Memory B cell (primary cell): ENCODE data around the gene EDNRA.

Experiments used
- ATAC-seq: fragments of 150-1000 bp; cut with Tn5 transposase; 2 replicates; pipeline ENCODE4 v1.10.0; 2021; ENCODE audit warnings: low read depth, mild to moderate bottlenecking, moderate library complexity
- DNase-seq, 2 donors: peaks; one replicate each; pipeline ENCODE4 v3.0.0; 2022; ENCODE audit warnings: low spot score in 2 of 2
- H3K27ac Mint-ChIP-seq: one replicate; pipeline ENCODE4 v1.8.0; 2022; ENCODE audit warnings: mild to moderate bottlenecking, moderate library complexity, mixed read lengths
- H3K27me3 Mint-ChIP-seq: one replicate; pipeline ENCODE4 v1.8.0; 2022; ENCODE audit warnings: mixed read lengths
- H3K36me3 Mint-ChIP-seq: one replicate; pipeline ENCODE4 v1.8.0; 2022; ENCODE audit warnings: mild to moderate bottlenecking, mixed read lengths
- H3K4me1 Mint-ChIP-seq: one replicate; pipeline ENCODE4 v1.8.0; 2022; ENCODE audit warnings: mixed read lengths
- H3K4me3 Mint-ChIP-seq: one replicate; pipeline ENCODE4 v1.8.0; 2022; ENCODE audit warnings: mild to moderate bottlenecking, moderate library complexity, mixed read lengths
- H3K9me3 Mint-ChIP-seq: one replicate; pipeline ENCODE4 v1.8.0; 2022; ENCODE audit warnings: mixed read lengths

The EDNRA gene

DNA sequence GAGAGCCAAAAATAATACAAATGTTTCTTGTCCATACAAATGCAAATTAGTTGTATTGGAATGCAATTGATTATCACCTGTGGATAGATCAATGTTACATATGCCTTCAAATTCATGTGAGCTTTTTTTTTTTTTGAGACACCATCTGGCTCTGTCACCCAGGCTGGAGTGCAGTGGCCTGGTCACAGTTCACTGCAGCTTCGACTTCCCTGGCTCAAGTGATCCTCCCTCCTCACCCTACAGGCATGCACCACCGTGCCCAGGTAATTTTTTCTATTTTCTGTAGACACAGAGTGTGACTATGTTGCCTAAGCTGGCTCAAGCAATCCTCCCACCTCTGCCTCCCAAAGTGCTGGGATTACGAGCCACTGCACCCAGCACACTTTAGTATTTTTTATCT is 97.7 kb downstream of the EDNRA start:
- Mint-ChIP-seq H3K27me3 (peaks cover 9% of the 10 kb centered on the region), H3K9me3 (peaks cover 2% of the 10 kb centered on the region), H3K4me3 (no peak overlapping the region), H3K36me3 (no peaks in the 10 kb centered on the region), H3K27ac (no peak overlapping the region), H3K4me1 (no peaks in the 10 kb centered on the region)
- no peak for ATAC-seq
- no peak for DNase-seq

DNA sequence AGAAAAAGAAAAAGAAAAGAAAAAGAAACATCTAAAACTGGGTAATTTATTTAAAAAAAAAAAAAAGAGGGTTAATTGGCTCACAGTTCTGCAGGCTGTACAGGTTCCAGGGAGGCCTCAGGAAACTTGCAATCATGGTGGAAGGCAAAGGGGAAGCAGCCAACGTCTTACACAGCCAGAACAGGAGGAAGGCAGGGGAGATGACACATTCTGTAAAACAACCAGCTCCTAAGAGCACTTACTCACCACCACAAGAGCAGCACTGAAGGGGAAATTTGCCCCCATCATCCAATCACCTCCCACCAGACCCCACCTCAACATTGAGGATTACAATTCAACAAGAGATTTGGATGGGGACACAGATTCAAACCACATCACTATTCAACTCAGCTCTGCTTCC is 99.5 kb downstream of the EDNRA start:
- no peak for ATAC-seq
- no peak for DNase-seq
- H3K36me3 Mint-ChIP-seq: no peaks in the 10 kb centered on the region
- H3K27me3 Mint-ChIP-seq: peaks cover 17% of the 10 kb centered on the region
- no peaks in the 10 kb centered on the region for H3K4me1 Mint-ChIP-seq
- no peak overlapping the region for H3K27ac Mint-ChIP-seq
- peaks cover 7% of the 10 kb centered on the region for H3K9me3 Mint-ChIP-seq
- no peak overlapping the region for H3K4me3 Mint-ChIP-seq

DNA sequence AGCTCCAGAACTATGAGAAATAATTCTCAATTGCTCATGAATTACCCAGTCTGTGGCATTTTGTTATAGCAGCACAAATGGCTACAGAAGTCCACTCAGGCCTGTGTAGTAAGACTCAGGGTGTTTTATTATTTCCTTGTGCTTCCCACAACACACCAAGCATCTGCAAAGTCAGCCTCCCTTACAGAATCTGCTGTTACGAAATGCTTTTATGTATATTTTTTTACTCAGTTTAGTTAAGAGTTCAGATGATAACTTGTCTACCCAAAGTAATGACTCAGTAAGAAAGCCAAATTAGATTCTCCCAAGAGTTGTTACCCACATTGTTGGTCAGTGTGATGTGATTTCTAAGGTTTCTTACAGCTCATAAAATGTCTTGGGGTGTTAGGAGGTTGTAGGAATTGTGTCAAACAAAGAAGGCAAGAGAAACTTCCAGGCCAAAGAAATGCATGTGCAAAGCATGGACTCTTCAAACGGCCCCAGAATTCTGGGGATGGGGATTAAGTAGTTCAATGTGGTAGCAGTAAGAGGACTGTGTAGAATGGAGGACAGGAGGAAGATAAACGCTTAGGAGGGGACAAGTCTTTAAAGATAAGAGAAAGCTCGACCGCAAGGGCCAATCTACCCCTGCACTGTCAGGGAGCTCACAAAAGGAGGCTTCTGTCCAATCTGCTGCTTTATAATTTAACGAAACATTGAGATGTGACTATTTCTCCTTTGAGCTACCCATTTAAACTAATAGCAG is 100.9 kb downstream of the EDNRA start:
- Mint-ChIP-seq H3K27ac (no peak overlapping the region), H3K4me3 (no peak overlapping the region), H3K4me1 (no peaks in the 10 kb centered on the region), H3K27me3 (peaks cover 16% of the 10 kb centered on the region), H3K36me3 (no peaks in the 10 kb centered on the region), H3K9me3 (peaks cover 9% of the 10 kb centered on the region)
- ATAC-seq (no peak), DNase-seq (no peak)

DNA sequence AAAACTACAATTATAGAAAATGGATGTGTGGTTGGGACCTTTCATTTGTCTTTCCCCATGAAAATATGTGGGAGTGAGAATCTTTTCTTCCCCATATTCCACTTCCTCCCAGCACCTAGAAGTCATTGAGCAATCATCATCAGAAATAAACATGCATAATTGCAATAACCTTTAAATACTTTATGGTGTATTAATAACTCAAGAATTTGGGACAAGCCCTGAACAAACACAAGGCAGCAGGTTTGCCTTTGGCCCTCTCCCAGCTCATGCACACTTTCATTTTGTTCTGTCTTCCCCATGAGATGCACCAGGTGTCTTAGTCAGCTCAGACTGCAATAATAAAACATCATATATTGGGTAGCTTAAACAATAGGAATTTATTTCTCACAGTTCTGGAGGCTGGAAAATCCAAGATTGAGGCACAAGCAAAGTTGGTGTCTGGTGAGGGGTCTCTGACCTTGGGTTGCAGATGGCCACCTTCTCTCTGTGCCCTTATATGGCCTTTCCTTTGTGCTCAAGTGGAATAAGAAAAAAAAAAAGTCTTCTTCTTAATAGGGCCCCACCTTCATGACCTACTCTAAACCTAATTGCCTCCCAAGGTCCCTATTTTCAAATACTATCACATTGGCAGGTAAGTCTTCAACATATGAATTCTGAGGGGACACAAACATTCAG is 101.6 kb downstream of the EDNRA start:
- H3K36me3 Mint-ChIP-seq: no peaks in the 10 kb centered on the region
- no peak for DNase-seq
- no peak overlapping the region for H3K4me3 Mint-ChIP-seq
- no peak for ATAC-seq
- peaks cover 9% of the 10 kb centered on the region for H3K9me3 Mint-ChIP-seq
- no peak overlapping the region for H3K27ac Mint-ChIP-seq
- no peaks in the 10 kb centered on the region for H3K4me1 Mint-ChIP-seq
- peaks cover 13% of the 10 kb centered on the region for H3K27me3 Mint-ChIP-seq

DNA sequence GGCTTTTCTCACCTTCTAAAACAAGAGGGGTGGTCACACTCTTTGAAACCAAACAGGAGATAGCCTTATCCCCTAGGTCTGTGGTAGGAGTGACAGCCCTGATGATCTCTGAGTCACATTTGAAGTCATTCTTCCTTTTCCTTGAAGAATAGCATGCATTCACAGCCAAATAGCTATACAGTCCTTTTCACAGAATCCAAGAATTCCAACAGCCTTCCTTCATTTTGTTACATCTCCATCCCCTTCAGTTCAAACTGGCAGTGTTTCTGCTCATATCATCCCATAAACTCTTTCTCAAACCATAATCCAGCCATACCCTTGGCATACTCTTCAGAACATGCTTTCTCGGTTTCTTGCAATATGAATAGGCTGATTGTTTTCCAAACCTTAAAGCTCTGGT is 103.0 kb downstream of the EDNRA start:
- no peak overlapping the region for H3K4me3 Mint-ChIP-seq
- ATAC-seq (no peak), DNase-seq (no peak)
- H3K4me1 Mint-ChIP-seq: no peaks in the 10 kb centered on the region
- no peak overlapping the region for H3K27ac Mint-ChIP-seq
- peaks cover 12% of the 10 kb centered on the region for H3K27me3 Mint-ChIP-seq
- peaks cover 9% of the 10 kb centered on the region for H3K9me3 Mint-ChIP-seq
- no peaks in the 10 kb centered on the region for H3K36me3 Mint-ChIP-seq

DNA sequence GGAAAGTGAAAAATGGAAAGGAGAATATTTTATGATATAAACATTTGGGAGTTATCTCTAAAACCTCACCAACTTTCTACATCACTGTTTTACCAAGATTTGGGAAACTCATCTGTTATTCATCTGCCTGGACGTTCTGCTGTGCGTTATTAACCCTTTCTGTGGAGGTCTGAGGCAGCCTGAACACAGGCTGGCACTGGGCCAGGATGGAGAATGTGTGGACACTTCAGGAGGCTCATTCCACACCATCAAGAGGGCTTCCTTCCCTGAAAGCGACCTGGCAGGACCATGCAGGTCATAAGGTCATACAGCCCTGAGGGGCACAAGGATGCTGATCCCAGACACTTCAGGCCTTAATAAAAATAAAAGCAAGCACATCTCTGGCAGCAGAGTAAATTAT is 105.1 kb downstream of the EDNRA start:
- Mint-ChIP-seq H3K9me3 (peaks cover 7% of the 10 kb centered on the region), H3K36me3 (no peaks in the 10 kb centered on the region), H3K4me3 (no peak overlapping the region), H3K27ac (no peak overlapping the region), H3K27me3 (peaks cover 10% of the 10 kb centered on the region), H3K4me1 (peaks cover 2% of the 10 kb centered on the region)
- DNase-seq: no peak
- no peak for ATAC-seq

DNA sequence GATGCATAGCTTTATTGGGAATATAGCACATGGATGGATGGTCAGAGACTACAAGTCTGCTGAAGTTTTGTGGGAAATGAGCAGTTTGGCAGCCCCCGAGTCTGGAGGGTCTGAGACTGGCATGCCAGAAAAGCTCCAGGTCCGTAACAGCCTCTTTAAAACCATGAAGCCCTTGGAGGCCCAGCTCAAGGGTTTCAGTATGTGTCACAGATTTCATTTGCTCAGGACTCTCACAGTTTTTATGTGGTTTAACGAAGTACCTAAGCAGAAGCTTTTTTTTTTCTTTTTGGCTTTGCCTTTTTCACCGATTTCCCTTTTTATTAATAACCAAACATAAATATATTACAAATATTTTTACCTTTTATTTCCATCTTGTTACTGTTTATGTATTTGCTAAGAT is 105.7 kb downstream of the EDNRA start:
- Mint-ChIP-seq H3K9me3 (peaks cover 7% of the 10 kb centered on the region), H3K27ac (no peak overlapping the region), H3K27me3 (peaks cover 12% of the 10 kb centered on the region), H3K4me3 (no peak overlapping the region), H3K36me3 (no peaks in the 10 kb centered on the region), H3K4me1 (peaks cover 2% of the 10 kb centered on the region)
- DNase-seq (no peak), ATAC-seq (no peak)

DNA sequence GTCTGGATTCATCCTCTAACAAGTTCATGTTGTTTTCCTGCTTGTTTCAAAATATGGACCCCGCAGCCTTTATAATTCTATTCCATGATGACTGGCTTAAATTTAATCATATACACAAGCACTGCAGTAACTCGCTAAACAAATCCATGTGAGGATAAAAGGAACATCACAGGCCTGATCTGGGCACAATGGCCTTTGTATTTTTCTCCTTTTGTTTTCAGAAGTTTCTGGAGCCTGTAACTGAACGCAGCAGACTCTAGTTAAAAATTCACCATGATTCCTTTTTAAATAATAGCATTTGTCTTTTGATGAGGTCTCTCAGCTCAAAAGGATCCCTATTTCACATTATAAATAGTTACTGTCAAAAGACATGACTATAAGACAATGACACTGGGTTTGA is 106.1 kb downstream of the EDNRA start:
- ATAC-seq (no peak), DNase-seq (no peak)
- Mint-ChIP-seq H3K9me3 (peaks cover 7% of the 10 kb centered on the region), H3K27ac (no peak overlapping the region), H3K36me3 (no peaks in the 10 kb centered on the region), H3K4me3 (no peak overlapping the region), H3K4me1 (peaks cover 2% of the 10 kb centered on the region), H3K27me3 (peaks cover 12% of the 10 kb centered on the region)

DNA sequence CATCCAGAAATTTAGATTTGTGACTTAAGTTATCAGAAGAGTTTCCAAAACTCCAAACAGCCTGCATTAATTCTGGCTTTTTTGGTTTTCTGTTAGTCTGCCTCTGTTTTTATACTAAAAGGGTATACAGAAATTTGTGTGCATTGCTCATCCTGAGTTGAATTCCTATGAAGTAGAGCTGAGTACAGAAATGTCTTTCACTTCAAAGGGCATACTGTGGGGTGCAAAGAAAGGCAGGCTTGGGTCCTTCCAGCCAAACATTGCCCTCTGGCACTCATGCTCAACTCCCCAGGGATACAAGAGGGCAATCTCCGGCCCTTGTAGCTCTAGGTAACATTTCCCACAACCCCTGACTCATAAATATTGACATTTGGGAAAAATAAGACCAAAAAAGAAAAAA is 108.7 kb downstream of the EDNRA start:
- Mint-ChIP-seq H3K4me3 (no peak overlapping the region), H3K4me1 (peaks cover 2% of the 10 kb centered on the region), H3K27ac (no peak overlapping the region), H3K9me3 (peaks cover 5% of the 10 kb centered on the region), H3K36me3 (no peaks in the 10 kb centered on the region), H3K27me3 (peaks cover 13% of the 10 kb centered on the region)
- ATAC-seq (no peak), DNase-seq (no peak)

DNA sequence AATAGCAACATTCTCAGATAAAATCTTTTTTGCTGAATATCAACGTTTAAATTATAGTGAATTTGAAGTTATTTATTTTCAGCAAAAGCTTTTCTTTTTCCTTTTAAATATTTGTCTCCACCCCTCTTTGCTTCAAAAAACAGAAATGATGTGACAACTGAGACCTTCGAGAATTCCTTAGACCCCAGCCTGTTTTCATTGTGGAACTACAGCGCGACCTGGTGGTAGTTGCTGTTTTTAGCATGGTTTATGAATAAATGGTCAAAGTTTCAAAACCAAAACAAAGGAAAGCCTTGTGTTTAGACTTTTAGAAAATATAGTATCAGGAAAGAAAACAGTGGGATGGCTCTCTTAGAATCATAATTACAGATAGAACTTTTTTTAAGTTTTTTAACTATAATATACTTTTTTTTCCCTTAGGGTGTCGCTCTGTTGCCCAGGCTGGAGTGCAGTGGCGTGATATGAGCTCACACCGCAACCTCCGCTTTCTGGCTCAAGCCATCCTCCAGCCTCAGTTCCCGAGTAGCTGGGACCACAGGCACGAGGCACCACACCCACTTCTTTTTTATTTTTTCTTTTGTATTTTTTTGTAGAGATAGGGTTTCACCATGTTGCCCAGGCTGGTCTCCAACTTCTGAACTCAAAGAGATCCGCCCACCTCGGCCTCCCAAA is 109.5 kb downstream of the EDNRA start:
- DNase-seq: peak in 1 of 2 donors; percentile 2
- Mint-ChIP-seq H3K4me3 (no peak overlapping the region), H3K9me3 (peaks cover 2% of the 10 kb centered on the region)

DNA sequence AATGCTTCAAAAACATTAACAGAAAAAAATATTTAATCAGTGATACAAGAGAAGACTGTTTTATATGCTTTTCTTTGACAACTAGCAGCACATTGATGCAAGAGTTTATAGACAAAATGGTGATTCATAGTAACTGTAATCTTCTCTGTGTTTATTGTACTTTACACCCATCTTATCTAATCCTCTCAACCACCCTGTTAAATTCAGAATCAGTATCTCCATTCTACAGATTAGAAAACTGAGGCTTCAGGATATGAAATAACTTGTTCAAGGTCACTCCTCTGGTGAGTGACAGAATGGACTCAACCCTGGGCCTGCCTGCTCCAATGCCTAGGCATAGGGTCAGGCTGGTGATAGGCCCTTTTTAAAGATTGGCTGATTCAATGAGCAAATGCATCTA is 110.2 kb downstream of the EDNRA start:
- Mint-ChIP-seq H3K36me3 (no peaks in the 10 kb centered on the region), H3K27ac (no peak overlapping the region), H3K4me1 (peaks cover 2% of the 10 kb centered on the region), H3K4me3 (no peak overlapping the region), H3K27me3 (peaks cover 8% of the 10 kb centered on the region), H3K9me3 (no peaks in the 10 kb centered on the region)
- DNase-seq (no peak), ATAC-seq (no peak)

More for the DNA sequence above, 109.5 kb downstream of the EDNRA start:
- Mint-ChIP-seq H3K27ac (no peak overlapping the region), H3K36me3 (no peaks in the 10 kb centered on the region), H3K27me3 (peaks cover 9% of the 10 kb centered on the region), H3K4me1 (peaks cover 2% of the 10 kb centered on the region)
- no peak for ATAC-seq

DNA sequence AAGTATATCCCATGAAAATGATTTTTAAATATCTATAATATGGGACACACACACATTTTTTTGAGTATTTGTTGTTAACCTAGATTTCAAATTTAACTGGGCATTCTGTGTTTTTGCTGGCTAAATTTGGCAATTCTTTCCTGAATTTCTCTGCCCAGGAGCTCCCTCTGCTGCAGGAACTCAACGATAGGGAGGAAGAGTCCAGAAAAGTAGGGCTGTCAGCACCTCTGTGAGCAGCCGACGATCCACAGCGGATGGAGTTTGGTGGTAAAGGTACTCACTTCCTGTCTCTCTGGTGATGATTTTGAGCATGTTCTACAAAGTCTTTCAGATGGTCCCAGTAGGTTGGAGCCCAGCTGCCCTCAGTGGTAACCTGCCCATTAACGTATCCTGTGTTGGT is 113.2 kb downstream of the EDNRA start:
- no peak for ATAC-seq
- Mint-ChIP-seq H3K9me3 (no peaks in the 10 kb centered on the region), H3K27ac (no peak overlapping the region), H3K36me3 (no peaks in the 10 kb centered on the region), H3K27me3 (peaks cover 10% of the 10 kb centered on the region), H3K4me3 (no peak overlapping the region), H3K4me1 (peaks cover 2% of the 10 kb centered on the region)
- DNase-seq: no peak
